OCI-LY1 (cell line): Measurements from ENCODE around the gene ABCB10.

Experiments
- H2AFZ ChIP-seq: fragments of 200-600 bp; sonication (generic), shearing (Covaris generic); 2 replicates; pipeline ENCODE4 v1.6.0; 2014; ENCODE audit warnings: antibody characterized with exemption, mild to moderate bottlenecking, low read length
- H3F3A ChIP-seq: fragments of 200-600 bp; sonication (generic), shearing (Covaris generic); 2 replicates; pipeline ENCODE4 v1.6.0; 2014; ENCODE audit warnings: mild to moderate bottlenecking, antibody characterized with exemption, low read length, moderate library complexity; ENCODE audit not compliant: insufficient read depth
- H3K27ac ChIP-seq: fragments of 200-600 bp; sonication (generic); 2 replicates; pipeline ENCODE4 v1.5.1; 2014; ENCODE audit warnings: low read length, mixed run types, mild to moderate bottlenecking, low read depth; ENCODE audit not compliant: poor library complexity, severe bottlenecking
- H3K27me3 ChIP-seq: fragments of 200-600 bp; sonication (generic); 2 replicates; pipeline ENCODE4 v1.6.0; 2014; ENCODE audit warnings: antibody characterized with exemption, mild to moderate bottlenecking, low read length, moderate library complexity; ENCODE audit not compliant: insufficient read depth
- H3K36me3 ChIP-seq: fragments of 200-600 bp; sonication (generic); 2 replicates; pipeline ENCODE4 v1.6.1; 2014; ENCODE audit warnings: mild to moderate bottlenecking, antibody characterized with exemption, low read length, moderate library complexity, mixed read lengths; ENCODE audit not compliant: insufficient read depth
- H3K4me1 ChIP-seq: fragments of 200-600 bp; sonication (generic); 2 replicates; pipeline ENCODE4 v1.5.1; 2014; ENCODE audit warnings: mild to moderate bottlenecking, low read length, moderate library complexity; ENCODE audit not compliant: insufficient read depth, severe bottlenecking
- H3K4me2 ChIP-seq: fragments of 200-600 bp; sonication (generic), shearing (Covaris generic); 2 replicates; pipeline ENCODE4 v1.6.1; 2014; ENCODE audit warnings: low read length
- H3K4me3 ChIP-seq: fragments of 200-600 bp; sonication (generic); 2 replicates; pipeline ENCODE4 v1.5.1; 2014; ENCODE audit warnings: low read length, low read depth, mild to moderate bottlenecking, mixed read lengths; ENCODE audit not compliant: poor library complexity, severe bottlenecking
- H3K79me2 ChIP-seq: fragments of 200-600 bp; shearing (Covaris generic); 2 replicates; pipeline ENCODE4 v1.6.1; 2016; ENCODE audit warnings: mixed run types, low read length, mixed read lengths; ENCODE audit not compliant: insufficient read depth
- H3K9ac ChIP-seq: fragments of 200-600 bp; sonication (generic), shearing (Covaris generic); 2 replicates; pipeline ENCODE4 v1.6.1; 2014; ENCODE audit warnings: mild to moderate bottlenecking, low read length, mixed read lengths
- H3K9me2 ChIP-seq: fragments of 200-600 bp; sonication (generic), shearing (Covaris generic); 2 replicates; pipeline ENCODE4 v1.6.1; 2014; ENCODE audit warnings: low read depth, mild to moderate bottlenecking, low read length, mixed read lengths
- H3K9me3 ChIP-seq: fragments of 200-600 bp; shearing (Covaris generic); 2 replicates; pipeline ENCODE4 v1.6.1; 2014; ENCODE audit warnings: low read length, mixed read lengths
- H4K20me1 ChIP-seq: fragments of 200-600 bp; sonication (generic), shearing (Covaris generic); 2 replicates; pipeline ENCODE4 v1.6.0; 2016; ENCODE audit warnings: mild to moderate bottlenecking, low read length; ENCODE audit not compliant: insufficient read depth
- CTCF ChIP-seq: fragments of 200-600 bp; sonication (generic), shearing (Covaris generic); IDR thresholded peaks from 2 replicates; pipeline ENCODE4 v1.5.1; 2017; ENCODE audit warnings: mild to moderate bottlenecking, antibody characterized with exemption, low read length, moderate library complexity, mixed read lengths
- EZH2 ChIP-seq: fragments of 200-600 bp; sonication (generic), shearing (Covaris generic); IDR thresholded peaks from 2 replicates; pipeline ENCODE4 v1.8.0; 2017; ENCODE audit warnings: borderline replicate concordance, mixed run types, mild to moderate bottlenecking, antibody characterized with exemption, low read length, moderate library complexity, mixed read lengths

The ABCB10 gene

GRCh38 chr1:229572286-229572685 is 13.8 kb upstream of the ABCB10 start:
- no peaks in the 10 kb centered on the region for H3K9me3 ChIP-seq
- H3K27ac ChIP-seq = no peak overlapping the region
- no peaks in the 10 kb centered on the region for H3K36me3 ChIP-seq
- no peaks in the 10 kb centered on the region for H3K79me2 ChIP-seq
- TF ChIP-seq EZH2 (no peak), CTCF (no peak)
- no peak overlapping the region for H3K4me2 ChIP-seq
- H2AFZ ChIP-seq = no peak overlapping the region
- H3K9me2 ChIP-seq = no peaks in the 10 kb centered on the region
- peaks cover 13% of the 10 kb centered on the region for H3K4me1 ChIP-seq
- no peaks in the 10 kb centered on the region for H3F3A ChIP-seq
- no peaks in the 10 kb centered on the region for H3K27me3 ChIP-seq
- H4K20me1 ChIP-seq = no peaks in the 10 kb centered on the region
- H3K9ac ChIP-seq = no peak overlapping the region
- no peak overlapping the region for H3K4me3 ChIP-seq

- Histone ChIP-seq H2AFZ (no peak overlapping the region), H3F3A (no peaks in the 10 kb centered on the region), H3K9ac (no peak overlapping the region), H4K20me1 (no peaks in the 10 kb centered on the region), H3K27ac (no peak overlapping the region), H3K36me3 (no peaks in the 10 kb centered on the region), H3K27me3 (no peaks in the 10 kb centered on the region), H3K4me3 (no peak overlapping the region), H3K4me2 (no peak overlapping the region), H3K9me2 (no peaks in the 10 kb centered on the region), H3K79me2 (no peaks in the 10 kb centered on the region), H3K9me3 (no peaks in the 10 kb centered on the region), H3K4me1 (peaks cover 13% of the 10 kb centered on the region)
- TF ChIP-seq EZH2 (no peak), CTCF (no peak)
Measured at GRCh38 chr1:229570891-229571516, 12.5 kb upstream of the ABCB10 start.

GRCh38 chr1:229570305-229570704 is 11.8 kb upstream of the ABCB10 start:
- H2AFZ ChIP-seq = no peak overlapping the region
- no peaks in the 10 kb centered on the region for H3K9me2 ChIP-seq
- no peaks in the 10 kb centered on the region for H3K9me3 ChIP-seq
- no peaks in the 10 kb centered on the region for H4K20me1 ChIP-seq
- no peaks in the 10 kb centered on the region for H3K36me3 ChIP-seq
- no peak overlapping the region for H3K9ac ChIP-seq
- no peaks in the 10 kb centered on the region for H3K79me2 ChIP-seq
- H3K4me1 ChIP-seq = peaks cover 13% of the 10 kb centered on the region
- TF ChIP-seq CTCF = no peak
- TF ChIP-seq EZH2 = no peak
- no peak overlapping the region for H3K4me2 ChIP-seq
- H3F3A ChIP-seq = no peaks in the 10 kb centered on the region
- H3K27me3 ChIP-seq = no peaks in the 10 kb centered on the region
- H3K4me3 ChIP-seq = no peak overlapping the region
- no peak overlapping the region for H3K27ac ChIP-seq
